ENCODE measurements around the gene ALKBH5. TPM values are rescaled to one million over a fixed set of nuclear protein-coding genes. Genes with fewer than 3 reads are reported as not detected.

ALKBH5 gene
- polyA plus RNA-seq, 2 of the 4 experiments (the other 2 are of a cell fraction) = 57.9 to 105 TPM

DNA sequence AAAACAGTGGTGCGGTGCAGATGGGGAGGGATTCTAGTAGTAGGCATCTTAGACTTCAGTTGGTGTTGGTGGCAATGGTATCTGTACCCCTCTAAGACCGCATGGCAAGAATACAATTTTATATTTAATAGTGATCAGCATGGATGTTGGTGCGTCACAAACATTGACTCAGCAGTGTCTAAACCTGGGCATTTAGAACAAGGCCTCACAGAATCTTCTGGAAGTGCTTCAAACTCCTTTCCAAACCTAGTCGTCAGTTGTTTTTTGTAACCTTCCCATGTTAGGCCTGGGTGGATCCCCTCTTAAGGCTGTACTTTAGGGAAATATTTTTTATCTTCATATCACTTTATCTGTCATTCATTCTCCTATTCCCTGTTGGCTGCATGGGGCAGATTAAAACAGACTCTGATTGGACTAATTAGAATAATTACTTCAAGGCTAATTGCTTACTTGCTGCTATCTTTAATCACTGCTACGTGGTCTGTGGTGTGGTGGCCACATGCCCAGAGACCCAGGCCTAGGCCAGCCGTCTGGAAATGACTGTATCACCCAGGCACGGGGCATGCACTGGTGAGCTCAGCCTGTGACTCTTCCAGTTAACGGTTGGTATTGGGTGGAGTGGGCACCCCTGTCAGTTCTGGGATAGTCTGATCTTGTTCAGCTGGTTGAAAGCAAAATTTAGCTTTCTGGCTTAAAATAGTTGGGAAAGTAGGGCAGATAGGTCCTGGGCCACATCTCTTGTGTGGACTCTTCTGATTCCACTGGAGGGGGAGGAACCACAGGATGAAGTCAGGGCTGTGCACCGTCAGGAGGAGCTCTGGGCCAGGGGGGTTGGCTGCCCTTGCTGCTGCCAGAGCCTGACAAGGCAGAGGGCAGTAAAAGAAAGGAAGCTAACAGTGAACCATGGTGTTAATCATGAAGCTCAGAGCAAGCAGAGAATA, 4.5 kb downstream of the ALKBH5 start (continued):
- TF ChIP-seq CEBPB (IDR thresholded peaks at IDR 0.05) = no peak

DNA sequence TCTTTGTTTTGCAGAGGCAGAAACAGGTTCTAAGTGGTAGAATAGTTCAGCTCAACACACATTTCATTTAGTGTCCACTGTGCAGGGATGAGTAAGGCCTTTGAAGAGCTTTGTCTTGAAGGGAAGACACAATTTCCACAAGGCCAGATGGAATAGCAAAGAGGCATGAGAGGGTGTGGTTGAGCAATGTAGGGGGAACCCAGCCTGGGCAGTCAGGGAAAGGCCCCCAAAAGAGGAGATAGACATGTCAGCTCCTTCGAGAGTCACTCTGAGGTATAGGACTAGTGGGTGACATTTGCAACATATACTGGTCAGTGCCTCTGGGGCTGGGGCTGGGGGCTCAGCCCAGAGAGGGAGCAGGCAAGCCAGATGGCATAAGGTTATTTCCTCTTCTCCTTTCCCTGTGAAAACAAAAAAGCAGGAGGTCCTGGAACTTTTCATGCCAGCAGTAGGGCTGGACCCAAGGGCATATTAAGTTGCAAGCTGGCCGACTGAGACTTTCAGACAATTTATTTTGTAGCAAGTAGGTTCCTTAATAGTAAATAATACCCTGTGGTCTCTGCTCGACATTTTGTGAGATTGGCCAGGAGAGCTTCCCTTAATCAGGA, 7.1 kb downstream of the ALKBH5 start:
- FAIRE-seq (no peak), DNase-seq (ENCODE audit: low read depth in 1 of 2, low spot score in 1 of 2) (no peak), ATAC-seq (no peak; a peak in 1 of 6 replicates)
- ChIA-PET POLR2A (interaction anchor here (0.7 kb wide), 1 partner anchor 10 kb away, joined by 9 read pairs; no protein-coding TSS in a partner anchor), CTCF (interaction anchor here (0.7 to 8.4 kb wide), 9 partner anchors 9 to 57 kb away, joined by 3 to 32 read pairs (median 4); partner anchors contain the start of gene ALKBH5)
- H3K4me3 ChIP-seq = no peak overlapping the region
- peaks cover 54% of the 10 kb centered on the region for H3K4me1 ChIP-seq
- 0 out of 3 replicates have a peak overlapping the region, but pooled peaks have one; percentile 1 for H3K4me2 ChIP-seq
- 80% methylated on average over 3 of the region's 3 CpGs for WGBS (ENCODE audit: missing lambda C conversion rate)
- TF ChIP-seq, protein P1, sequence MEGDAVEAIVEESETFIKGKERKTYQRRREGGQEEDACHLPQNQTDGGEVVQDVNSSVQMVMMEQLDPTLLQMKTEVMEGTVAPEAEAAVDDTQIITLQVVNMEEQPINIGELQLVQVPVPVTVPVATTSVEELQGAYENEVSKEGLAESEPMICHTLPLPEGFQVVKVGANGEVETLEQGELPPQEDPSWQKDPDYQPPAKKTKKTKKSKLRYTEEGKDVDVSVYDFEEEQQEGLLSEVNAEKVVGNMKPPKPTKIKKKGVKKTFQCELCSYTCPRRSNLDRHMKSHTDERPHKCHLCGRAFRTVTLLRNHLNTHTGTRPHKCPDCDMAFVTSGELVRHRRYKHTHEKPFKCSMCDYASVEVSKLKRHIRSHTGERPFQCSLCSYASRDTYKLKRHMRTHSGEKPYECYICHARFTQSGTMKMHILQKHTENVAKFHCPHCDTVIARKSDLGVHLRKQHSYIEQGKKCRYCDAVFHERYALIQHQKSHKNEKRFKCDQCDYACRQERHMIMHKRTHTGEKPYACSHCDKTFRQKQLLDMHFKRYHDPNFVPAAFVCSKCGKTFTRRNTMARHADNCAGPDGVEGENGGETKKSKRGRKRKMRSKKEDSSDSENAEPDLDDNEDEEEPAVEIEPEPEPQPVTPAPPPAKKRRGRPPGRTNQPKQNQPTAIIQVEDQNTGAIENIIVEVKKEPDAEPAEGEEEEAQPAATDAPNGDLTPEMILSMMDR (IDR thresholded peaks at IDR 0.05) = no peak
- TF ChIP-seq NFE2L2 (conservative IDR thresholded peaks at IDR 0.05; ENCODE audit: low read length) (no peak), CHD4 (IDR thresholded peaks at IDR 0.05; ENCODE audit: borderline replicate concordance) (no peak), RNF2 (IDR thresholded peaks at IDR 0.05; ENCODE audit: borderline replicate concordance, low read depth) (no peak), JUN (IDR thresholded peaks at IDR 0.05) (no peak), PHF8 (IDR thresholded peaks at IDR 0.05; ENCODE audit: borderline replicate concordance, low read depth) (no peak), EHMT2 (IDR thresholded peaks at IDR 0.05; ENCODE audit: low read depth) (no peak), RCOR1 (IDR thresholded peaks at IDR 0.05; ENCODE audit: low read depth, low read length) (no peak), EHF (CRISPR knock-in tag; IDR thresholded peaks at IDR 0.05) (no peak), ESRRA (IDR thresholded peaks at IDR 0.05; ENCODE audit: borderline replicate concordance, low read length) (no peak), FOSB (CRISPR knock-in tag; IDR thresholded peaks at IDR 0.05) (no peak), CHD2 (IDR thresholded peaks at IDR 0.05; ENCODE audit: low read length, partially characterized antibody) (no peak), CBX8 (IDR thresholded peaks at IDR 0.05) (no peak)
- TF ChIP-seq, protein P2, sequence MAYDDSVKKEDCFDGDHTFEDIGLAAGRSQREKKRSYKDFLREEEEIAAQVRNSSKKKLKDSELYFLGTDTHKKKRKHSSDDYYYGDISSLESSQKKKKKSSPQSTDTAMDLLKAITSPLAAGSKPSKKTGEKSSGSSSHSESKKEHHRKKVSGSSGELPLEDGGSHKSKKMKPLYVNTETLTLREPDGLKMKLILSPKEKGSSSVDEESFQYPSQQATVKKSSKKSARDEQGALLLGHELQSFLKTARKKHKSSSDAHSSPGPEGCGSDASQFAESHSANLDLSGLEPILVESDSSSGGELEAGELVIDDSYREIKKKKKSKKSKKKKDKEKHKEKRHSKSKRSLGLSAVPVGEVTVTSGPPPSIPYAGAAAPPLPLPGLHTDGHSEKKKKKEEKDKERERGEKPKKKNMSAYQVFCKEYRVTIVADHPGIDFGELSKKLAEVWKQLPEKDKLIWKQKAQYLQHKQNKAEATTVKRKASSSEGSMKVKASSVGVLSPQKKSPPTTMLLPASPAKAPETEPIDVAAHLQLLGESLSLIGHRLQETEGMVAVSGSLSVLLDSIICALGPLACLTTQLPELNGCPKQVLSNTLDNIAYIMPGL (CRISPR knock-in tag; IDR thresholded peaks at IDR 0.05; ENCODE audit: borderline replicate concordance) = no peak
- TF ChIP-seq, protein P3, sequence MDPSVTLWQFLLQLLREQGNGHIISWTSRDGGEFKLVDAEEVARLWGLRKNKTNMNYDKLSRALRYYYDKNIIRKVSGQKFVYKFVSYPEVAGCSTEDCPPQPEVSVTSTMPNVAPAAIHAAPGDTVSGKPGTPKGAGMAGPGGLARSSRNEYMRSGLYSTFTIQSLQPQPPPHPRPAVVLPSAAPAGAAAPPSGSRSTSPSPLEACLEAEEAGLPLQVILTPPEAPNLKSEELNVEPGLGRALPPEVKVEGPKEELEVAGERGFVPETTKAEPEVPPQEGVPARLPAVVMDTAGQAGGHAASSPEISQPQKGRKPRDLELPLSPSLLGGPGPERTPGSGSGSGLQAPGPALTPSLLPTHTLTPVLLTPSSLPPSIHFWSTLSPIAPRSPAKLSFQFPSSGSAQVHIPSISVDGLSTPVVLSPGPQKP (IDR thresholded peaks at IDR 0.05; ENCODE audit: low read depth, low read length) = no peak
- H3K27ac ChIP-seq = no peak overlapping the region
- H3K9me3 ChIP-seq = no peaks in the 10 kb centered on the region

DNA sequence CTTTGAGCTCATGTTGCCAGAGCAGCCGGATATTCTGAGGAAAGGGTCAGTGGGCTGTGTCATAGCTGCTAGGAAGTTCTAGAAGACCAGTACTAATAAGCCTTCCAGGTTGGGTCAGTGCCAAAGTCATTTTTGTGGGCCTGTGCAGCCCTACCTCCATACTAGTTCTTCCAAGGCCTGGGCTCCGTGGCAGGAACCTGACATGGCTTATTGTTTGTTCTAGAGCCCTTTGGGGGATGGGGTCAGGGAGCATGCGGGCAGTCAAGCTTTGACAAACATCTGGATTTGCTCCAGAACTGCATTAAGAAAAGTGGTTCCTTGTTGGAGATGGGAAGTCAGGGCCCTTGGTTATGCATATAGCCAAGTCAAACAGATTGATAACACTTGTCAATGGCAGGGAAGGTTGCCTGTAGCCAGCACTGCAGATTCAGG, 7.6 kb downstream of the ALKBH5 start:
- Histone ChIP-seq H3K9me3 (no peaks in the 10 kb centered on the region), H3K4me1 (peaks cover 49% of the 10 kb centered on the region), H3K4me2 (0 out of 3 replicates have a peak overlapping the region, but pooled peaks have one; percentile 1), H3K4me3 (no peak overlapping the region), H3K27ac (no peak overlapping the region)
- 83% methylated on average over 3 of the region's 3 CpGs for WGBS (ENCODE audit: missing lambda C conversion rate)
- FAIRE-seq (no peak), ATAC-seq (no peak; a peak in 1 of 6 replicates), DNase-seq (ENCODE audit: low read depth in 1 of 2, low spot score in 1 of 2) (no peak)
- CTCF ChIA-PET = interaction anchor here (1.0 to 8.4 kb wide), 9 partner anchors 9 to 51 kb away, joined by 3 to 32 read pairs (median 4); partner anchors contain the start of gene ALKBH5
- POLR2A ChIA-PET = interaction anchor here (2.9 kb wide), 1 partner anchor 7 kb away, joined by 22 read pairs; the partner anchor contains the start of gene ALKBH5
- TF ChIP-seq GATA3 (IDR thresholded peaks at IDR 0.05; ENCODE audit: borderline replicate concordance) = no peak
- TF ChIP-seq FOXS1 (CRISPR knock-in tag; IDR thresholded peaks at IDR 0.05) = no peak
- no peak for TF ChIP-seq FOSL2 (IDR thresholded peaks at IDR 0.05)
- TF ChIP-seq FOSL2 (CRISPR knock-in tag; IDR thresholded peaks at IDR 0.05) = no peak
- no peak for TF ChIP-seq MAFK (IDR thresholded peaks at IDR 0.05; ENCODE audit: partially characterized antibody)
- no peak for TF ChIP-seq RAD21 (conservative IDR thresholded peaks at IDR 0.05 in 1 of 2, IDR thresholded peaks at IDR 0.05 in 1 of 2)
- no peak for TF ChIP-seq RARB (CRISPR knock-in tag; IDR thresholded peaks at IDR 0.05)
- TF ChIP-seq, protein P4, sequence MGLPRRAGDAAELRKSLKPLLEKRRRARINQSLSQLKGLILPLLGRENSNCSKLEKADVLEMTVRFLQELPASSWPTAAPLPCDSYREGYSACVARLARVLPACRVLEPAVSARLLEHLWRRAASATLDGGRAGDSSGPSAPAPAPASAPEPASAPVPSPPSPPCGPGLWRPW (IDR thresholded peaks at IDR 0.05) = no peak
- no peak for TF ChIP-seq RFX5 (IDR thresholded peaks at IDR 0.05)
- no peak for TF ChIP-seq ESRRA (IDR thresholded peaks at IDR 0.05; ENCODE audit: borderline replicate concordance, low read length)
- no peak for TF ChIP-seq NPAS2 (CRISPR knock-in tag; IDR thresholded peaks at IDR 0.05; ENCODE audit: borderline replicate concordance)
- TF ChIP-seq KDM1A (IDR thresholded peaks at IDR 0.05; ENCODE audit: low read depth) = no peak
- TF ChIP-seq, protein P5, sequence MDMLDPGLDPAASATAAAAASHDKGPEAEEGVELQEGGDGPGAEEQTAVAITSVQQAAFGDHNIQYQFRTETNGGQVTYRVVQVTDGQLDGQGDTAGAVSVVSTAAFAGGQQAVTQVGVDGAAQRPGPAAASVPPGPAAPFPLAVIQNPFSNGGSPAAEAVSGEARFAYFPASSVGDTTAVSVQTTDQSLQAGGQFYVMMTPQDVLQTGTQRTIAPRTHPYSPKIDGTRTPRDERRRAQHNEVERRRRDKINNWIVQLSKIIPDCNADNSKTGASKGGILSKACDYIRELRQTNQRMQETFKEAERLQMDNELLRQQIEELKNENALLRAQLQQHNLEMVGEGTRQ (IDR thresholded peaks at IDR 0.05) = no peak
